ENCODE measurements around the gene MLYCD. TPM values are rescaled to one million over a fixed set of nuclear protein-coding genes. Genes with fewer than 3 reads are reported as not detected.

MLYCD gene
- total and polyA plus RNA-seq, 10 of the 15 experiments (the other 5 are each of a cell fraction or from before 2014, with no cell fraction given) = 0.21 to 3.7 (median 1.7) TPM

GRCh38 chr16:83913245-83913633 lies 14.3 kb downstream of the MLYCD start (continued):
- TF ChIP-seq, protein P1, sequence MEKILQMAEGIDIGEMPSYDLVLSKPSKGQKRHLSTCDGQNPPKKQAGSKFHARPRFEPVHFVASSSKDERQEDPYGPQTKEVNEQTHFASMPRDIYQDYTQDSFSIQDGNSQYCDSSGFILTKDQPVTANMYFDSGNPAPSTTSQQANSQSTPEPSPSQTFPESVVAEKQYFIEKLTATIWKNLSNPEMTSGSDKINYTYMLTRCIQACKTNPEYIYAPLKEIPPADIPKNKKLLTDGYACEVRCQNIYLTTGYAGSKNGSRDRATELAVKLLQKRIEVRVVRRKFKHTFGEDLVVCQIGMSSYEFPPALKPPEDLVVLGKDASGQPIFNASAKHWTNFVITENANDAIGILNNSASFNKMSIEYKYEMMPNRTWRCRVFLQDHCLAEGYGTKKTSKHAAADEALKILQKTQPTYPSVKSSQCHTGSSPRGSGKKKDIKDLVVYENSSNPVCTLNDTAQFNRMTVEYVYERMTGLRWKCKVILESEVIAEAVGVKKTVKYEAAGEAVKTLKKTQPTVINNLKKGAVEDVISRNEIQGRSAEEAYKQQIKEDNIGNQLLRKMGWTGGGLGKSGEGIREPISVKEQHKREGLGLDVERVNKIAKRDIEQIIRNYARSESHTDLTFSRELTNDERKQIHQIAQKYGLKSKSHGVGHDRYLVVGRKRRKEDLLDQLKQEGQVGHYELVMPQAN (conservative IDR thresholded peaks at IDR 0.05) = no peak
- no peak for TF ChIP-seq CBX5 (IDR thresholded peaks at IDR 0.05; ENCODE audit: low read depth)
- TF ChIP-seq, protein P2, sequence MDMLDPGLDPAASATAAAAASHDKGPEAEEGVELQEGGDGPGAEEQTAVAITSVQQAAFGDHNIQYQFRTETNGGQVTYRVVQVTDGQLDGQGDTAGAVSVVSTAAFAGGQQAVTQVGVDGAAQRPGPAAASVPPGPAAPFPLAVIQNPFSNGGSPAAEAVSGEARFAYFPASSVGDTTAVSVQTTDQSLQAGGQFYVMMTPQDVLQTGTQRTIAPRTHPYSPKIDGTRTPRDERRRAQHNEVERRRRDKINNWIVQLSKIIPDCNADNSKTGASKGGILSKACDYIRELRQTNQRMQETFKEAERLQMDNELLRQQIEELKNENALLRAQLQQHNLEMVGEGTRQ (IDR thresholded peaks at IDR 0.05; ENCODE audit: borderline replicate concordance, low read depth, low read length) = no peak

GRCh38 chr16:83914091-83914710 lies 15.3 kb downstream of the MLYCD start:
- Histone ChIP-seq H3K27me3 (replicated peaks in 1 of 2; ENCODE audit: control insufficient read depth in 2 of 2, insufficient read depth in 2 of 2, low read length in 1 of 2) (no peaks in the 10 kb centered on the region), H3K36me3 (ENCODE audit: control insufficient read depth in 2 of 2, insufficient read depth in 2 of 2, low read length in 1 of 2) (peaks cover 3 to 29% of the 10 kb centered on the region in 2 experiments; a peak in 2 of 4 replicates), H3K4me2 (ENCODE audit: control insufficient read depth, insufficient read depth) (no peak overlapping the region), H3K27ac (ENCODE audit: control insufficient read depth, insufficient read depth) (no peak overlapping the region), H3K9ac (ENCODE audit: control insufficient read depth, insufficient read depth, low read length) (no peak overlapping the region), H3K4me3 (no peak overlapping the region), H3K9me3 (replicated peaks; ENCODE audit: control insufficient read depth, insufficient read depth, low read length) (no peaks in the 10 kb centered on the region), H4K20me1 (ENCODE audit: control insufficient read depth, insufficient read depth) (no peaks in the 10 kb centered on the region), H2AFZ (ENCODE audit: control insufficient read depth, low read depth, low read length) (no peak overlapping the region), H3K4me1 (ENCODE audit: control insufficient read depth, insufficient read depth, low read length) (no peaks in the 10 kb centered on the region), H3K79me2 (ENCODE audit: control insufficient read depth, insufficient read depth, low read length) (no peaks in the 10 kb centered on the region)
- WGBS (ENCODE audit: insufficient coverage, insufficient replicate concordance, low lambda C conversion rate, missing lambda C conversion rate) = 98% methylated on average over 21 of the region's 21 CpGs
- ChIA-PET RAD21 (ENCODE audit: unreplicated experiment) (no interaction called here), SMC1A (ENCODE audit: uncharacterized antibody, unreplicated experiment) (no interaction called here), CTCF (no interaction called here), POLR2A (no interaction called here)
- intact Hi-C loops (cut with micrococcal nuclease; ENCODE audit: unreplicated experiment) = no loop called here
- TF ChIP-seq, protein P3, sequence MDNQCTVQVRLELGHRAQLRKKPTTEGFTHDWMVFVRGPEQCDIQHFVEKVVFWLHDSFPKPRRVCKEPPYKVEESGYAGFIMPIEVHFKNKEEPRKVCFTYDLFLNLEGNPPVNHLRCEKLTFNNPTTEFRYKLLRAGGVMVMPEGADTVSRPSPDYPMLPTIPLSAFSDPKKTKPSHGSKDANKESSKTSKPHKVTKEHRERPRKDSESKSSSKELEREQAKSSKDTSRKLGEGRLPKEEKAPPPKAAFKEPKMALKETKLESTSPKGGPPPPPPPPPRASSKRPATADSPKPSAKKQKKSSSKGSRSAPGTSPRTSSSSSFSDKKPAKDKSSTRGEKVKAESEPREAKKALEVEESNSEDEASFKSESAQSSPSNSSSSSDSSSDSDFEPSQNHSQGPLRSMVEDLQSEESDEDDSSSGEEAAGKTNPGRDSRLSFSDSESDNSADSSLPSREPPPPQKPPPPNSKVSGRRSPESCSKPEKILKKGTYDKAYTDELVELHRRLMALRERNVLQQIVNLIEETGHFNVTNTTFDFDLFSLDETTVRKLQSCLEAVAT (IDR thresholded peaks at IDR 0.05) = no peak
- TF ChIP-seq ZSCAN29 (IDR thresholded peaks at IDR 0.05) (no peak), CBFB (IDR thresholded peaks at IDR 0.05; ENCODE audit: low read depth) (no peak), ZNF622 (IDR thresholded peaks at IDR 0.05) (no peak), EED (IDR thresholded peaks at IDR 0.05; ENCODE audit: low read depth) (no peak), MTA3 (IDR thresholded peaks at IDR 0.05; ENCODE audit: borderline replicate concordance, low read length) (no peak)
- in situ Hi-C loops (cut with MboI) = loop anchor here (5.0 kb wide), 1 partner anchor 52 kb away; no protein-coding TSS in a partner anchor
- FAIRE-seq (no peak), ATAC-seq (no peak), DNase-seq (ENCODE audit: low read depth, low spot score) (no peak)
- BruUV-seq (replicated peaks) = no TSS peak

Data from GM12878 (cell line).